ENCODE measurements around the gene MGAT2.
"Not testable (repeated sequence)": the region's sequence is repeated elsewhere in the genome, so short reads cannot be mapped to it uniquely, and the experiment has no call there.

The MGAT2 gene

GRCh38 chr14:49620182-49621113, at the start of gene MGAT2, which contains the start of gene RPL36AL:
Gene MGAT2, plus strand, starts transcription at chr14:49620799. Its CDS starts 470 bp downstream, at chr14:49621269.
Gene RPL36AL, minus strand, starts transcription at chr14:49620626. Its CDS starts 1,522 bp downstream, at chr14:49619104.
- DNase-seq (ENCODE audit: low read depth), result peak; percentile 98

- DNase-seq (ENCODE audit: low read depth), result no peak
Measured at GRCh38 chr14:49574038-49574437, 46.6 kb upstream of the MGAT2 start.

DNA sequence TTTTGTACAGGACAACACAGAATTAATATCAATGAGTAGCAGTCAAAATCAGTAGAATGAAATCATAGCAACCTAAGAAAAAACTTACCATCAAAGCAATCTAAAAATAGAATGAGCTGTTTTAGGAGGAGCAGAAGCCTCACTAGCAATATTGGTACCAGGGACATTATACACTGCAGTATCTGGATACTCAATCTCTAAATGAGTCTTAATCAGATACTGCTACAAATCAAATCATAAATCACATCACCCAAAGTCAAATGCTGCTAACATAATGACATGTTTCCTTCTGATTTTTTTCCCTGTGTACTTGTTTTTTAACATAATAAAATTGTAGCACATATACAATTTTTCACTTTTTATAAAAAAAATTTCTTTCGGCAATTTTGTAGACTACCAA, 42.5 kb upstream of the MGAT2 start:
- no peak for DNase-seq (ENCODE audit: low read depth)

DNA sequence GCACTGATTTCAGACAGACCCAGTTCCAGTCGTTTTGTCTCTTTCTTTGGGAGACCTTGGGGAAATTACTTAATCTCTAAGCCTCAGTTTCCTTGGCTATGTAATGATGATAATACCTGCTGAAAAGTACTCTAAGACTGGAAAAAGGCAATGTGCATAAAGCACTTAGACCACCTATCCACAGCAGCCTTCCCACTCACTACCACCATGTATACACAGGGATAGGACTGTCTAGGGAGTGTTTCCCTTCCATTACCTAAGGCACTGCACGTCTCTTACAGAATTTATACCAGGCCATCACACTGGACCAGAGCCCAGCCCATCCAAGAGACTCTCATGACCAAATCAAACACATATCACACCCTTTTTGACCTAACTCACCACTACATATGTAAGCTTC, 40.8 kb upstream of the MGAT2 start:
- DNase-seq (ENCODE audit: low read depth), result no peak

- no peak for DNase-seq (ENCODE audit: low read depth)
Measured at GRCh38 chr14:49581209-49582112, 39.1 kb upstream of the MGAT2 start.

GRCh38 chr14:49582113-49582977, 38.3 kb upstream of the MGAT2 start:
- no peak for DNase-seq (ENCODE audit: low read depth)

GRCh38 chr14:49583629-49584028, 37.0 kb upstream of the MGAT2 start:
- no peak for DNase-seq (ENCODE audit: low read depth)

- DNase-seq (ENCODE audit: low read depth), result no peak
Measured at GRCh38 chr14:49584058-49584457, 36.5 kb upstream of the MGAT2 start.

GRCh38 chr14:49584981-49585640, 35.5 kb upstream of the MGAT2 start:
- not testable (repeated sequence) for DNase-seq (ENCODE audit: low read depth)

GRCh38 chr14:49585803-49586672, 34.6 kb upstream of the MGAT2 start, which contains the start of gene RPS29:
Gene RPS29, minus strand, starts transcription at chr14:49586380. Its CDS starts 34 bp downstream, at chr14:49586346.
- peak; percentile 99 for DNase-seq (ENCODE audit: low read depth)

- peak; percentile 71 for DNase-seq (ENCODE audit: low read depth)
Measured at GRCh38 chr14:49586673-49587460, 33.7 kb upstream of the MGAT2 start.

DNA sequence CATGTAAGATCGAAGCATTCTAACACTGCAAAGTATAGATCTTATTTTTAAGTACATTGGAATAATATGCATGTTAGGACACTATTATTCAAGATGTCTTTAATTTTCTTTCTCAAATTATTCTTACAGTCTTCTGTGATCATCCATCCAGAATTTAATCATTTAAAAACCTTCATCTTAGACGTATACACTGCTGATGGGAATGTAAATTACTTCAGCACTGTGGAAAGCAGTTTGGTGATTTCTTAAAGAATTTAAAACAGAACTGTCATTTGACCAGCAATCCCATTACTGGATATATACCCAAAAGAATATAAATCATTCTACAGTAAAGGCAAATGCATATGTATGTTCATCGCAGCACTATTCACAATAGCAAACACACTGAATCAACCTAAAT, 31.2 kb upstream of the MGAT2 start:
- DNase-seq (ENCODE audit: low read depth), result no peak

- peak; percentile 77 for DNase-seq (ENCODE audit: low read depth)
Measured at GRCh38 chr14:49593016-49593415, 27.6 kb upstream of the MGAT2 start.

DNA sequence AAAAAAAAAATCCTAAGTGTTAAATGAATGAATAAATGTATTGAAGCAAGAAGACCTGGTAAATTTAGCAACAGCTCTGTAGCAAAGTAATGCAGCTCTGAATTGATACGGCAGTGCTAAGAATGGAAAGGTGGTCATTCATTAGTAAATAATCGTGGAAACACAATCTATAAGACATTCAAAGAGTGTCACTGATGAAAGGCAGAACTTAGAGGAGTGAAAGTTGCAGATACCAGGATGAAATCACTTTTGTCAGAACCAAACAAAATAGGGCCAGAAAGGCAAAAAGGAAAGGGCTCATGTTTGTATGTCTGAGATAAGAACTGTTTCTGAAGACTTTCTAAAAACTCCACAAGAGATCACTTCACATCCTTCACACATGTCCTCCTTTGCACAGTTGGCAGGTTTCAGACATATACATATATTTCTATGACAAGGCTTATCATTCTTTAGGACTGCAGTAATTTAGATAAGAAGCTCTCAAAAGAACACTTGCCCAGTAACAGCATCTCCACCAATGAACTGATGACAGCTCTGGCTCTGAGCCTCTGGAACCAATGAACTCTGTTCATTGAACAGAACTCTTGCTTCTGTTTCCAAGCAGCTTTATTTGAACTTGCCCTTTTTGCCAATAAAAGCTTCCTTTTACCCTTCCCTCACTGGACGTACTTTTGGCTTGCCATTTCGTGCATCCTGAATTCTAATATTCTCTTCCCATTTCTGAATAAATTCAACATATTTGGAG, 26.1 kb upstream of the MGAT2 start:
- DNase-seq (ENCODE audit: low read depth), result peak; percentile 93

- DNase-seq (ENCODE audit: low read depth), result no peak
Measured at GRCh38 chr14:49598189-49598484, 22.5 kb upstream of the MGAT2 start.

DNA sequence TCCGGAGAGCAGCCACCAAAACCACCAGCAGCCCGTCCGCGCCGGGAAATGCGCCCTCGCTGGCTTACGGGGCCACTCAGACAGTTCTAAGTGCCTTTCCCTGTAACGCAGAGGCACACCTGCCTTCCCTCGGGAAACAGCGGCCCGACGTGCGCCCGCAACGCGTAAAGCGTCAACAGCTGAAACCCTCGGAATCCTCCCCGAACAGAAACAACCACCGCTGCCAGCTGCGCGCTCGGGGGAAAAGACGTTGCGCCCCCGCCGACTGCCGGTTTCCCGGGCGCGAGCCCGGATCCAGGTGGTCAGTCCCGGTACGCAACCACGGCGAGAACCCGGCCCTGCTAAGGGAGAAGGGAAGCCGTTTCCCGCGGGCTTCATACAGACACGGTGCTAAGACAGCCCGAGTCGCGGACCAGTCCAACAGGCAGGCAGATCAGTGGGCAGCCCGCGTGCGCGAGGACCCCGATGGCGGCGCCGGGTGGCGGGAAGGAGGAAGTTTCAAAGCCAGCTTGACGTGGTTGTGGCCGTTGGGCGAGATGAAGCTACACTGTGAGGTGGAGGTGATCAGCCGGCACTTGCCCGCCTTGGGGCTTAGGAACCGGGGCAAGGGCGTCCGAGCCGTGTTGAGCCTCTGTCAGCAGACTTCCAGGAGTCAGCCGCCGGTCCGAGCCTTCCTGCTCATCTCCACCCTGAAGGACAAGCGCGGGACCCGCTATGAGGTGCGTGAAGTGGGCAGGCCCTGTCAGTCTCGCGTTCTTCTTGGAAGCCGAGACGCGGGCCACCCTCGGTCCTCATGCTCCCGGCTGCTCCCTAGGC, 21.9 kb upstream of the MGAT2 start, which contains the start of gene LRR1:
LRR1 (plus strand) TSS at position 456 of the 816 bp plus-strand sequence; CDS start at position 537, 81 bp downstream.
- peak; percentile 78 for DNase-seq (ENCODE audit: low read depth)

DNA sequence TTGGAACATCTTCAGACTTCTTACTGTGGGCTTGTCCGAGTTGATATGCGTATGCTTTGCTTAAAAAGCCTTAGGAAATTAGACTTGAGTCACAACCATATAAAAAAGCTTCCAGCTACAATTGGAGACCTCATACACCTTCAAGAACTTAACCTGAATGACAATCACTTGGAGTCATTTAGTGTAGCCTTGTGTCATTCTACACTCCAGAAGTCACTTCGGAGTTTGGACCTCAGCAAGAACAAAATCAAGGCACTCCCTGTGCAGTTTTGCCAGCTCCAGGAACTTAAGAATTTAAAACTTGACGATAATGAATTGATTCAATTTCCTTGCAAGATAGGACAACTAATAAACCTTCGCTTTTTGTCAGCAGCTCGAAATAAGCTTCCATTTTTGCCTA, 13.0 kb upstream of the MGAT2 start:
- no peak for DNase-seq (ENCODE audit: low read depth)

DNA sequence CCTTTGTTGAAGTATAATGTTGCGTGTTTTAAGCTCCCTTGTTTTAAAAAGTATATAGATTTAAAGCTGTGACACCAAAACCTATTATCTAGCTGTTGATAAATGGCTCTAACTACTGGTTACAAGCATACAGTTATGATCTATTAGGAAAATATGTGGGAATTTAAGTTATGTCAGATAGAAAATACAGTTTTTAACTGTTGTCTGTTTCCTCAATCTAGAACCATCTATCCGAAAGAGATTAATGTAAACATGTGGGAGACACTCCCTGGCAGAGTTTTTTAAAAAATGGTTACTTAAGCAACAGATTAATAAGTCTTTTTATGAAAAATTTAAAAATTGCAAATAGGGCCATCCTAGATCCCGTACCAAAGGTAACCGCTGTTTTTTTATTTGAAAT, 8.3 kb upstream of the MGAT2 start:
- peak; percentile 59 for DNase-seq (ENCODE audit: low read depth)
